Mesendoderm (in vitro differentiated cells): ENCODE results near the gene RNU2-63P.
"Not testable (repeated sequence)": the region's sequence is repeated elsewhere in the genome, so short reads cannot be mapped to it uniquely, and the experiment has no call there.

ENCODE experiments used
- DNase-seq: peaks from one replicate; pipeline ENCODE4 v3.0.0; 2013
- H2AK5ac ChIP-seq: 2 replicates; pipeline ENCODE4 v1.6.1; 2013; ENCODE audit warnings: low read length, inconsistent platforms
- H2BK120ac ChIP-seq: 2 replicates; pipeline ENCODE4 v1.6.1; 2013; ENCODE audit warnings: low read depth, mild to moderate bottlenecking, low read length, moderate library complexity, mixed read lengths
- H2BK15ac ChIP-seq: replicated peaks from 2 replicates; pipeline ENCODE4 v1.6.1; 2013; ENCODE audit warnings: low read depth, mild to moderate bottlenecking, moderate library complexity
- H2BK5ac ChIP-seq: 2 replicates; pipeline ENCODE4 v1.6.1; 2013; ENCODE audit warnings: low read length, inconsistent platforms
- H3K18ac ChIP-seq: 2 replicates; pipeline ENCODE4 v1.6.1; 2013; ENCODE audit warnings: mild to moderate bottlenecking, low read length, mixed read lengths
- H3K23ac ChIP-seq: one replicate; pipeline ENCODE4 v1.6.1; 2013; ENCODE audit warnings: low read length
- H3K27ac ChIP-seq: 2 replicates; pipeline ENCODE4 v1.5.1; 2013; ENCODE audit warnings: low read depth, mild to moderate bottlenecking, inconsistent platforms, low read length, moderate library complexity
- H3K27me3 ChIP-seq: 2 replicates; pipeline ENCODE4 v1.6.1; 2013; ENCODE audit warnings: low read length, control low read depth, mild to moderate bottlenecking, inconsistent platforms; ENCODE audit not compliant: insufficient read depth, poor library complexity
- H3K36me3 ChIP-seq: 2 replicates; pipeline ENCODE4 v1.6.1; 2013; ENCODE audit warnings: low read length, inconsistent platforms; ENCODE audit not compliant: control insufficient read depth, insufficient read depth
- H3K4ac ChIP-seq: one replicate; pipeline ENCODE4 v1.6.1; 2013; ENCODE audit warnings: low read depth, mild to moderate bottlenecking, low read length, moderate library complexity
- H3K4me1 ChIP-seq: 2 replicates; pipeline ENCODE4 v1.6.1; 2013; ENCODE audit warnings: low read depth, low read length, inconsistent platforms; ENCODE audit not compliant: control insufficient read depth
- H3K4me2 ChIP-seq: 2 replicates; pipeline ENCODE4 v1.6.1; 2013; ENCODE audit warnings: low read length
- H3K4me3 ChIP-seq: 2 replicates; pipeline ENCODE4 v1.5.1; 2013; ENCODE audit warnings: mild to moderate bottlenecking, low read length
- H3K56ac ChIP-seq: one replicate; pipeline ENCODE4 v1.6.1; 2013; ENCODE audit warnings: low read length
- H3K79me1 ChIP-seq: 2 replicates; pipeline ENCODE4 v1.6.1; 2013; ENCODE audit warnings: low read length, inconsistent platforms
- H3K79me2 ChIP-seq: 2 replicates; pipeline ENCODE4 v1.6.1; 2013; ENCODE audit warnings: mild to moderate bottlenecking, low read length; ENCODE audit not compliant: control insufficient read depth, insufficient read depth
- H3K9ac ChIP-seq: 2 replicates; pipeline ENCODE4 v1.6.1; 2013; ENCODE audit warnings: low read length, inconsistent platforms
- H4K5ac ChIP-seq: one replicate; pipeline ENCODE4 v1.6.1; 2013; ENCODE audit warnings: low read length
- H4K8ac ChIP-seq: one replicate; pipeline ENCODE4 v1.6.1; 2013; ENCODE audit warnings: low read depth, mild to moderate bottlenecking, control low read depth, low read length, moderate library complexity
- WGBS: extraction: QIAGEN DNeasy Blood & Tissue Kit; methylation state at CpG from one replicate; pipeline ENCODE4 v1.1.7; 2013; ENCODE audit warnings: low lambda C conversion rate, missing lambda C conversion rate; ENCODE audit not compliant: insufficient coverage; ENCODE audit errors: extremely low coverage; 5-methylcytosine and 5-hydroxymethylcytosine counted together

RNU2-63P gene

GRCh38 chr2:88003074-88003755 is 13.1 kb downstream of the RNU2-63P start:
- Histone ChIP-seq H3K56ac (peak overlapping the region; percentile 89), H2AK5ac (no peak overlapping the region), H3K23ac (no peak overlapping the region), H2BK5ac (no peak overlapping the region), H3K79me1 (no peaks in the 10 kb centered on the region), H3K4me3 (no peak overlapping the region), H3K18ac (peak overlapping the region; percentile 86), H3K27me3 (no peaks in the 10 kb centered on the region), H4K5ac (no peak overlapping the region), H3K4me2 (peak overlapping the region; percentile 13), H3K4ac (no peak overlapping the region), H3K27ac (no peak overlapping the region), H4K8ac (peak overlapping the region; percentile 84), H2BK120ac (no peak overlapping the region), H3K79me2 (no peaks in the 10 kb centered on the region), H3K9ac (peak overlapping the region; percentile 69), H2BK15ac (no peak overlapping the region), H3K4me1 (no peaks in the 10 kb centered on the region), H3K36me3 (no peaks in the 10 kb centered on the region)
- peak; percentile 73 for DNase-seq
- WGBS: no CpG with 5 or more reads among the region's 34 CpGs

GRCh38 chr2:88002359-88002707 is 14.0 kb downstream of the RNU2-63P start:
- Histone ChIP-seq H4K8ac (no peak overlapping the region), H3K36me3 (no peaks in the 10 kb centered on the region), H3K4me1 (no peaks in the 10 kb centered on the region), H4K5ac (no peak overlapping the region), H3K27me3 (no peaks in the 10 kb centered on the region), H3K4ac (no peak overlapping the region), H2BK120ac (no peak overlapping the region), H3K4me2 (no peak overlapping the region), H3K18ac (no peak overlapping the region), H3K56ac (no peak overlapping the region), H3K79me1 (no peaks in the 10 kb centered on the region), H2BK5ac (no peak overlapping the region), H3K79me2 (no peaks in the 10 kb centered on the region), H3K27ac (no peak overlapping the region), H3K4me3 (no peak overlapping the region), H3K9ac (no peak overlapping the region), H2AK5ac (no peak overlapping the region), H3K23ac (no peak overlapping the region), H2BK15ac (no peak overlapping the region)
- DNase-seq: no peak
- 100% methylated on average over 1 of the region's 6 CpGs for WGBS

GRCh38 chr2:88000474-88000873 is 15.9 kb downstream of the RNU2-63P start:
- H2BK15ac ChIP-seq, H3K23ac ChIP-seq, H4K5ac ChIP-seq, H3K79me2 ChIP-seq, DNase-seq, H3K27ac ChIP-seq, H3K27me3 ChIP-seq, H4K8ac ChIP-seq, H3K56ac ChIP-seq, H3K9ac ChIP-seq, H2BK5ac ChIP-seq, H2AK5ac ChIP-seq, H2BK120ac ChIP-seq, H3K36me3 ChIP-seq, H3K4ac ChIP-seq, H3K4me2 ChIP-seq, H3K4me3 ChIP-seq, H3K18ac ChIP-seq, H3K4me1 ChIP-seq, H3K79me1 ChIP-seq: not testable (repeated sequence)
- no CpG with 5 or more reads among the region's 3 CpGs for WGBS

GRCh38 chr2:87996570-87996969 is 19.8 kb downstream of the RNU2-63P start:
- Histone ChIP-seq H3K27me3 (no peaks in the 10 kb centered on the region), H3K79me2 (no peaks in the 10 kb centered on the region), H3K36me3 (no peaks in the 10 kb centered on the region), H3K4ac (no peak overlapping the region), H2BK120ac (no peak overlapping the region), H2BK5ac (no peak overlapping the region), H3K27ac (no peak overlapping the region), H3K18ac (no peak overlapping the region), H3K23ac (no peak overlapping the region), H3K4me2 (no peak overlapping the region), H4K5ac (no peak overlapping the region), H3K4me1 (no peaks in the 10 kb centered on the region), H2AK5ac (no peak overlapping the region), H3K79me1 (no peaks in the 10 kb centered on the region), H4K8ac (no peak overlapping the region), H3K56ac (no peak overlapping the region), H2BK15ac (no peak overlapping the region), H3K4me3 (no peak overlapping the region), H3K9ac (no peak overlapping the region)
- WGBS: no CpG with 5 or more reads among the region's 6 CpGs
- DNase-seq: no peak

GRCh38 chr2:87995756-87996155 is 20.6 kb downstream of the RNU2-63P start:
- Histone ChIP-seq H3K4me3 (no peak overlapping the region), H3K4me1 (no peaks in the 10 kb centered on the region), H3K56ac (no peak overlapping the region), H4K8ac (no peak overlapping the region), H3K27ac (no peak overlapping the region), H3K18ac (no peak overlapping the region), H4K5ac (no peak overlapping the region), H3K9ac (no peak overlapping the region), H2BK15ac (no peak overlapping the region), H3K79me2 (no peaks in the 10 kb centered on the region), H3K36me3 (no peaks in the 10 kb centered on the region), H2BK120ac (no peak overlapping the region), H3K27me3 (no peaks in the 10 kb centered on the region), H2BK5ac (no peak overlapping the region), H3K79me1 (no peaks in the 10 kb centered on the region), H2AK5ac (no peak overlapping the region), H3K4me2 (no peak overlapping the region), H3K23ac (no peak overlapping the region), H3K4ac (no peak overlapping the region)
- DNase-seq: no peak
- no CpG with 5 or more reads among the region's 1 CpG for WGBS

GRCh38 chr2:87994304-87994850 is 22.0 kb downstream of the RNU2-63P start:
- not testable (repeated sequence) for H2BK15ac ChIP-seq, H3K79me1 ChIP-seq, H3K36me3 ChIP-seq, H4K5ac ChIP-seq, H3K18ac ChIP-seq, H2BK5ac ChIP-seq, H2BK120ac ChIP-seq, H4K8ac ChIP-seq, DNase-seq, H3K79me2 ChIP-seq, H3K27me3 ChIP-seq, H3K23ac ChIP-seq, H3K4me2 ChIP-seq, H3K9ac ChIP-seq, H3K4me1 ChIP-seq, H3K4ac ChIP-seq, H3K56ac ChIP-seq, H2AK5ac ChIP-seq, H3K27ac ChIP-seq, H3K4me3 ChIP-seq
- WGBS: no CpG with 5 or more reads among the region's 7 CpGs
